GM23338 (cell line): Measurements from ENCODE around the gene SLC28A2.
A peak's percentile ranks its signal among the peaks of the same experiment; 100 is the strongest.

Experiments used
- CREB1 ChIP-seq: fragments of 250-450 bp; sonication (Bioruptor Pico); IDR thresholded peaks from 2 replicates; pipeline ENCODE4 v1.5.0; 2020; ENCODE audit warnings: low read depth, mild to moderate bottlenecking, moderate library complexity
- EZH2 ChIP-seq: fragments of 200-600 bp; sonication (generic); IDR thresholded peaks from one replicate; pipeline ENCODE4 v1.8.0; 2017; ENCODE audit warnings: antibody characterized with exemption, mild to moderate bottlenecking, low read depth; ENCODE audit not compliant: unreplicated experiment
- EZH2phosphoT487 ChIP-seq: fragments of 200-600 bp; sonication (generic); IDR thresholded peaks from one replicate; pipeline ENCODE4 v1.8.1; 2018; ENCODE audit warnings: antibody characterized with exemption; ENCODE audit not compliant: unreplicated experiment
- JUNB ChIP-seq: IDR thresholded peaks from one replicate; pipeline ENCODE4 v1.6.1; 2016; ENCODE audit warnings: antibody characterized with exemption; ENCODE audit not compliant: unreplicated experiment
- NANOG ChIP-seq: IDR thresholded peaks from 2 replicates; pipeline ENCODE4 v1.6.1; 2016; ENCODE audit warnings: antibody characterized with exemption, borderline replicate concordance
- POLR2AphosphoS5 ChIP-seq: IDR thresholded peaks from 2 replicates; pipeline ENCODE4 v1.6.1; 2016; ENCODE audit warnings: antibody characterized with exemption, low read depth
- STAT1 ChIP-seq: IDR thresholded peaks from one replicate; pipeline ENCODE4 v1.6.1; 2016; ENCODE audit warnings: antibody characterized with exemption; ENCODE audit not compliant: unreplicated experiment
- ZNF114 ChIP-seq: fragments of 250-450 bp; sonication (Bioruptor Pico); IDR thresholded peaks from 2 replicates; pipeline ENCODE4 v1.5.0; 2020; ENCODE audit warnings: mild to moderate bottlenecking, moderate library complexity
- ZNF331 ChIP-seq: fragments of 250-450 bp; sonication (Bioruptor Pico); IDR thresholded peaks from 2 replicates; pipeline ENCODE4 v1.5.0; 2020; ENCODE audit warnings: low read depth, mild to moderate bottlenecking, moderate library complexity
- TF ChIP-seq, protein P1 (sequence below), 2 experiments: fragments of 200-600 bp in 1 of 2; sonication (generic) in 1 of 2; conservative IDR thresholded peaks; 2 replicates each; pipeline versions ENCODE4 v1.5.1 to v1.6.1; 2016 to 2017; ENCODE audit warnings: antibody characterized with exemption in 2 of 2, low read depth in 2 of 2, mild to moderate bottlenecking in 2 of 2, moderate library complexity in 1 of 2
- TF ChIP-seq, protein P2 (sequence below): IDR thresholded peaks from one replicate; pipeline ENCODE4 v1.6.1; 2018; ENCODE audit warnings: antibody characterized with exemption; ENCODE audit not compliant: unreplicated experiment
- TF ChIP-seq, protein P3 (sequence below): IDR thresholded peaks from 2 replicates; pipeline ENCODE4 v1.6.1; 2016; ENCODE audit warnings: antibody characterized with exemption
- TF ChIP-seq, protein P4 (sequence below): fragments of 250-450 bp; sonication (Bioruptor Pico); IDR thresholded peaks from 2 replicates; pipeline ENCODE4 v1.5.0; 2020; ENCODE audit warnings: mild to moderate bottlenecking, moderate library complexity

DNA sequence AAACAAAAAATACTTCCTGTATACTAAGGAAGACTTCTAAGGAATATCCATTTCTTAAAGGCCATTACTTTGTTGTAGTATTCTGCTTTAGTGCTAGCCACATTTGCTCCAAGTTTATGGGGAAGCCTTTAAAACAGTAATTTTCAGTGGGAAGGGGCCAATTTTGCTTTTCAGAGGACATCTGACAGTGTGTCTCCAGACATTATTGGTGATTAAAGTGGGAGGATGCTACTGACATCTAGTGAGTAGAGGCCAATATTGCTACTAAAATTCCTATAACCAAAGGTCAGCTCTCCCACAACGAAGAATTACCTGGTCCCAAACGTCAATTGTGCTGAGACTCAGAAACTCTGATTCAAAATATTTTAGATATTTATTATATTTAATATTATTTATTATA, 24.8 kb downstream of the SLC28A2 start:
- TF ChIP-seq, protein P1, sequence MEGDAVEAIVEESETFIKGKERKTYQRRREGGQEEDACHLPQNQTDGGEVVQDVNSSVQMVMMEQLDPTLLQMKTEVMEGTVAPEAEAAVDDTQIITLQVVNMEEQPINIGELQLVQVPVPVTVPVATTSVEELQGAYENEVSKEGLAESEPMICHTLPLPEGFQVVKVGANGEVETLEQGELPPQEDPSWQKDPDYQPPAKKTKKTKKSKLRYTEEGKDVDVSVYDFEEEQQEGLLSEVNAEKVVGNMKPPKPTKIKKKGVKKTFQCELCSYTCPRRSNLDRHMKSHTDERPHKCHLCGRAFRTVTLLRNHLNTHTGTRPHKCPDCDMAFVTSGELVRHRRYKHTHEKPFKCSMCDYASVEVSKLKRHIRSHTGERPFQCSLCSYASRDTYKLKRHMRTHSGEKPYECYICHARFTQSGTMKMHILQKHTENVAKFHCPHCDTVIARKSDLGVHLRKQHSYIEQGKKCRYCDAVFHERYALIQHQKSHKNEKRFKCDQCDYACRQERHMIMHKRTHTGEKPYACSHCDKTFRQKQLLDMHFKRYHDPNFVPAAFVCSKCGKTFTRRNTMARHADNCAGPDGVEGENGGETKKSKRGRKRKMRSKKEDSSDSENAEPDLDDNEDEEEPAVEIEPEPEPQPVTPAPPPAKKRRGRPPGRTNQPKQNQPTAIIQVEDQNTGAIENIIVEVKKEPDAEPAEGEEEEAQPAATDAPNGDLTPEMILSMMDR (conservative IDR thresholded peaks at IDR 0.05; ENCODE audit: low read depth in 2 of 2), result peak; percentile 43 to 52
- TF ChIP-seq EZH2phosphoT487 (no peak), POLR2AphosphoS5 (no peak), EZH2 (no peak), CREB1 (no peak), JUNB (no peak), STAT1 (no peak), ZNF114 (CRISPR knock-in tag) (no peak), ZNF331 (CRISPR knock-in tag) (no peak), NANOG (no peak)
- TF ChIP-seq, protein P2, sequence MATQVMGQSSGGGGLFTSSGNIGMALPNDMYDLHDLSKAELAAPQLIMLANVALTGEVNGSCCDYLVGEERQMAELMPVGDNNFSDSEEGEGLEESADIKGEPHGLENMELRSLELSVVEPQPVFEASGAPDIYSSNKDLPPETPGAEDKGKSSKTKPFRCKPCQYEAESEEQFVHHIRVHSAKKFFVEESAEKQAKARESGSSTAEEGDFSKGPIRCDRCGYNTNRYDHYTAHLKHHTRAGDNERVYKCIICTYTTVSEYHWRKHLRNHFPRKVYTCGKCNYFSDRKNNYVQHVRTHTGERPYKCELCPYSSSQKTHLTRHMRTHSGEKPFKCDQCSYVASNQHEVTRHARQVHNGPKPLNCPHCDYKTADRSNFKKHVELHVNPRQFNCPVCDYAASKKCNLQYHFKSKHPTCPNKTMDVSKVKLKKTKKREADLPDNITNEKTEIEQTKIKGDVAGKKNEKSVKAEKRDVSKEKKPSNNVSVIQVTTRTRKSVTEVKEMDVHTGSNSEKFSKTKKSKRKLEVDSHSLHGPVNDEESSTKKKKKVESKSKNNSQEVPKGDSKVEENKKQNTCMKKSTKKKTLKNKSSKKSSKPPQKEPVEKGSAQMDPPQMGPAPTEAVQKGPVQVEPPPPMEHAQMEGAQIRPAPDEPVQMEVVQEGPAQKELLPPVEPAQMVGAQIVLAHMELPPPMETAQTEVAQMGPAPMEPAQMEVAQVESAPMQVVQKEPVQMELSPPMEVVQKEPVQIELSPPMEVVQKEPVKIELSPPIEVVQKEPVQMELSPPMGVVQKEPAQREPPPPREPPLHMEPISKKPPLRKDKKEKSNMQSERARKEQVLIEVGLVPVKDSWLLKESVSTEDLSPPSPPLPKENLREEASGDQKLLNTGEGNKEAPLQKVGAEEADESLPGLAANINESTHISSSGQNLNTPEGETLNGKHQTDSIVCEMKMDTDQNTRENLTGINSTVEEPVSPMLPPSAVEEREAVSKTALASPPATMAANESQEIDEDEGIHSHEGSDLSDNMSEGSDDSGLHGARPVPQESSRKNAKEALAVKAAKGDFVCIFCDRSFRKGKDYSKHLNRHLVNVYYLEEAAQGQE, result no peak
- TF ChIP-seq, protein P3, sequence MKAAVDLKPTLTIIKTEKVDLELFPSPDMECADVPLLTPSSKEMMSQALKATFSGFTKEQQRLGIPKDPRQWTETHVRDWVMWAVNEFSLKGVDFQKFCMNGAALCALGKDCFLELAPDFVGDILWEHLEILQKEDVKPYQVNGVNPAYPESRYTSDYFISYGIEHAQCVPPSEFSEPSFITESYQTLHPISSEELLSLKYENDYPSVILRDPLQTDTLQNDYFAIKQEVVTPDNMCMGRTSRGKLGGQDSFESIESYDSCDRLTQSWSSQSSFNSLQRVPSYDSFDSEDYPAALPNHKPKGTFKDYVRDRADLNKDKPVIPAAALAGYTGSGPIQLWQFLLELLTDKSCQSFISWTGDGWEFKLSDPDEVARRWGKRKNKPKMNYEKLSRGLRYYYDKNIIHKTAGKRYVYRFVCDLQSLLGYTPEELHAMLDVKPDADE, result no peak
- TF ChIP-seq, protein P4, sequence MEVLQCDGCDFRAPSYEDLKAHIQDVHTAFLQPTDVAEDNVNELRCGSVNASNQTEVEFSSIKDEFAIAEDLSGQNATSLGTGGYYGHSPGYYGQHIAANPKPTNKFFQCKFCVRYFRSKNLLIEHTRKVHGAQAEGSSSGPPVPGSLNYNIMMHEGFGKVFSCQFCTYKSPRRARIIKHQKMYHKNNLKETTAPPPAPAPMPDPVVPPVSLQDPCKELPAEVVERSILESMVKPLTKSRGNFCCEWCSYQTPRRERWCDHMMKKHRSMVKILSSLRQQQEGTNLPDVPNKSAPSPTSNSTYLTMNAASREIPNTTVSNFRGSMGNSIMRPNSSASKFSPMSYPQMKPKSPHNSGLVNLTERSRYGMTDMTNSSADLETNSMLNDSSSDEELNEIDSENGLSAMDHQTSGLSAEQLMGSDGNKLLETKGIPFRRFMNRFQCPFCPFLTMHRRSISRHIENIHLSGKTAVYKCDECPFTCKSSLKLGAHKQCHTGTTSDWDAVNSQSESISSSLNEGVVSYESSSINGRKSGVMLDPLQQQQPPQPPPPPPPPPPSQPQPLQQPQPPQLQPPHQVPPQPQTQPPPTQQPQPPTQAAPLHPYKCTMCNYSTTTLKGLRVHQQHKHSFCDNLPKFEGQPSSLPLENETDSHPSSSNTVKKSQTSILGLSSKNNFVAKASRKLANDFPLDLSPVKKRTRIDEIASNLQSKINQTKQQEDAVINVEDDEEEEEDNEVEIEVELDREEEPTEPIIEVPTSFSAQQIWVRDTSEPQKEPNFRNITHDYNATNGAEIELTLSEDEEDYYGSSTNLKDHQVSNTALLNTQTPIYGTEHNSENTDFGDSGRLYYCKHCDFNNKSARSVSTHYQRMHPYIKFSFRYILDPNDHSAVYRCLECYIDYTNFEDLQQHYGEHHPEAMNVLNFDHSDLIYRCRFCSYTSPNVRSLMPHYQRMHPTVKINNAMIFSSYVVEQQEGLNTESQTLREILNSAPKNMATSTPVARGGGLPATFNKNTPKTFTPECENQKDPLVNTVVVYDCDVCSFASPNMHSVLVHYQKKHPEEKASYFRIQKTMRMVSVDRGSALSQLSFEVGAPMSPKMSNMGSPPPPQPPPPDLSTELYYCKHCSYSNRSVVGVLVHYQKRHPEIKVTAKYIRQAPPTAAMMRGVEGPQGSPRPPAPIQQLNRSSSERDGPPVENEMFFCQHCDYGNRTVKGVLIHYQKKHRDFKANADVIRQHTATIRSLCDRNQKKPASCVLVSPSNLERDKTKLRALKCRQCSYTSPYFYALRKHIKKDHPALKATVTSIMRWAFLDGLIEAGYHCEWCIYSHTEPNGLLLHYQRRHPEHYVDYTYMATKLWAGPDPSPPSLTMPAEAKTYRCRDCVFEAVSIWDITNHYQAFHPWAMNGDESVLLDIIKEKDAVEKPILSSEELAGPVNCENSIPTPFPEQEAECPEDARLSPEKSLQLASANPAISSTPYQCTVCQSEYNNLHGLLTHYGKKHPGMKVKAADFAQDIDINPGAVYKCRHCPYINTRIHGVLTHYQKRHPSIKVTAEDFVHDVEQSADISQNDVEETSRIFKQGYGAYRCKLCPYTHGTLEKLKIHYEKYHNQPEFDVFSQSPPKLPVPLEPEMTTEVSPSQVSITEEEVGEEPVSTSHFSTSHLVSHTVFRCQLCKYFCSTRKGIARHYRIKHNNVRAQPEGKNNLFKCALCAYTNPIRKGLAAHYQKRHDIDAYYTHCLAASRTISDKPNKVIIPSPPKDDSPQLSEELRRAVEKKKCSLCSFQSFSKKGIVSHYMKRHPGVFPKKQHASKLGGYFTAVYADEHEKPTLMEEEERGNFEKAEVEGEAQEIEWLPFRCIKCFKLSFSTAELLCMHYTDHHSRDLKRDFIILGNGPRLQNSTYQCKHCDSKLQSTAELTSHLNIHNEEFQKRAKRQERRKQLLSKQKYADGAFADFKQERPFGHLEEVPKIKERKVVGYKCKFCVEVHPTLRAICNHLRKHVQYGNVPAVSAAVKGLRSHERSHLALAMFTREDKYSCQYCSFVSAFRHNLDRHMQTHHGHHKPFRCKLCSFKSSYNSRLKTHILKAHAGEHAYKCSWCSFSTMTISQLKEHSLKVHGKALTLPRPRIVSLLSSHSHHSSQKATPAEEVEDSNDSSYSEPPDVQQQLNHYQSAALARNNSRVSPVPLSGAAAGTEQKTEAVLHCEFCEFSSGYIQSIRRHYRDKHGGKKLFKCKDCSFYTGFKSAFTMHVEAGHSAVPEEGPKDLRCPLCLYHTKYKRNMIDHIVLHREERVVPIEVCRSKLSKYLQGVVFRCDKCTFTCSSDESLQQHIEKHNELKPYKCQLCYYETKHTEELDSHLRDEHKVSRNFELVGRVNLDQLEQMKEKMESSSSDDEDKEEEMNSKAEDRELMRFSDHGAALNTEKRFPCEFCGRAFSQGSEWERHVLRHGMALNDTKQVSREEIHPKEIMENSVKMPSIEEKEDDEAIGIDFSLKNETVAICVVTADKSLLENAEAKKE (CRISPR knock-in tag), result no peak
